Measurements from ENCODE around the gene NAGPA. TPM values are rescaled to one million over a fixed set of nuclear protein-coding genes. Genes with fewer than 3 reads are reported as not detected.

The NAGPA gene
- total RNA-seq, 1 donor from 2014 or later = 24.1 TPM

DNA sequence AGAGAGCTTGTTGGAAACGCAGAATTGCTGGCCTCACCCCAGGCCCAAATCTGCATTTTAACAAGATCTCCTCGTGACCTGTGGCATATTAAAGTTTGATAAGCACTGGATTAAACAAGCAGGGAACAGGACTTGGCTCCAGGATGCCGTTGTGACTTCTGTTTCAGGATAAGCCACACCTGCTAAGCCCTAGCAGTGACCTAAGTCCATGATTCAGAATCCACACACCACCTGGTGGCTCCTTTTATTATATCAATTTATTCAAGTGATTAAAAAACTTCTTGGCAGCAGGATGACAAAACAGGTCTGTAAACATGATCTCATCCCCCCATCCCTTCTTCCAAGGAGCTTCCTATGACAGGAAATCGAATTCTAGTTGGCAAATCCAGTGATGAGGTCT is 9.1 kb downstream of the NAGPA start:
- Histone ChIP-seq H3K4me3 (no peak overlapping the region), H3K27me3 (ENCODE audit: low read depth) (no peaks in the 10 kb centered on the region), H3K36me3 (peaks cover 29% of the 10 kb centered on the region), H3K4me1 (no peaks in the 10 kb centered on the region), H3K9me3 (no peaks in the 10 kb centered on the region), H3K27ac (no peak overlapping the region)
- TF ChIP-seq, protein P1, sequence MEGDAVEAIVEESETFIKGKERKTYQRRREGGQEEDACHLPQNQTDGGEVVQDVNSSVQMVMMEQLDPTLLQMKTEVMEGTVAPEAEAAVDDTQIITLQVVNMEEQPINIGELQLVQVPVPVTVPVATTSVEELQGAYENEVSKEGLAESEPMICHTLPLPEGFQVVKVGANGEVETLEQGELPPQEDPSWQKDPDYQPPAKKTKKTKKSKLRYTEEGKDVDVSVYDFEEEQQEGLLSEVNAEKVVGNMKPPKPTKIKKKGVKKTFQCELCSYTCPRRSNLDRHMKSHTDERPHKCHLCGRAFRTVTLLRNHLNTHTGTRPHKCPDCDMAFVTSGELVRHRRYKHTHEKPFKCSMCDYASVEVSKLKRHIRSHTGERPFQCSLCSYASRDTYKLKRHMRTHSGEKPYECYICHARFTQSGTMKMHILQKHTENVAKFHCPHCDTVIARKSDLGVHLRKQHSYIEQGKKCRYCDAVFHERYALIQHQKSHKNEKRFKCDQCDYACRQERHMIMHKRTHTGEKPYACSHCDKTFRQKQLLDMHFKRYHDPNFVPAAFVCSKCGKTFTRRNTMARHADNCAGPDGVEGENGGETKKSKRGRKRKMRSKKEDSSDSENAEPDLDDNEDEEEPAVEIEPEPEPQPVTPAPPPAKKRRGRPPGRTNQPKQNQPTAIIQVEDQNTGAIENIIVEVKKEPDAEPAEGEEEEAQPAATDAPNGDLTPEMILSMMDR (IDR thresholded peaks at IDR 0.05) = no peak
- intact Hi-C loops (cut with DNase I) = no loop called here
- ATAC-seq = no peak
- no peak for DNase-seq

DNA sequence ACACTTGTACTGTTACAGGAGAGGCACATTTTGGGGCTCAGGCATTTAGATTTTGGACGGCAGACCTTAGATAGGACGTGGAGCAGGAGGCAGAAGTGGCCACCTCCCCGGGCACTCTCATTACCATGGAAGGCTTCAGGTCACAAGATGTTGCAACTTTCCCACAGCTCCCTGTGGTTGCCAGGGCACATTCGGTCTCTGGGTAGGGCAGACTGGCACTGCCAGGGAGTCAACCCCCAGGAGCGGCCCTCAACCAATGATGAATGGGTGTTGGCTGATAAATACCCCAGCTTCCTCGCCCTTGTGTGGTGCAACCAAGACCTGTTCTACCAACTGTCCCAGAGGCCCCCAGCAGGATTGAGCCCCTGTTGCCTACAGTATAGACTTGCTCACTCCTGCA is 11.2 kb downstream of the NAGPA start:
- intact Hi-C loops (cut with DNase I) = no loop called here
- H3K4me1 ChIP-seq = no peaks in the 10 kb centered on the region
- H3K4me3 ChIP-seq = no peak overlapping the region
- no peaks in the 10 kb centered on the region for H3K27me3 ChIP-seq (ENCODE audit: low read depth)
- TF ChIP-seq, protein P1 (IDR thresholded peaks at IDR 0.05) = no peak
- H3K9me3 ChIP-seq = no peaks in the 10 kb centered on the region
- ATAC-seq (no peak), DNase-seq (no peak)
- no peak overlapping the region for H3K27ac ChIP-seq
- H3K36me3 ChIP-seq = peaks cover 15% of the 10 kb centered on the region

DNA sequence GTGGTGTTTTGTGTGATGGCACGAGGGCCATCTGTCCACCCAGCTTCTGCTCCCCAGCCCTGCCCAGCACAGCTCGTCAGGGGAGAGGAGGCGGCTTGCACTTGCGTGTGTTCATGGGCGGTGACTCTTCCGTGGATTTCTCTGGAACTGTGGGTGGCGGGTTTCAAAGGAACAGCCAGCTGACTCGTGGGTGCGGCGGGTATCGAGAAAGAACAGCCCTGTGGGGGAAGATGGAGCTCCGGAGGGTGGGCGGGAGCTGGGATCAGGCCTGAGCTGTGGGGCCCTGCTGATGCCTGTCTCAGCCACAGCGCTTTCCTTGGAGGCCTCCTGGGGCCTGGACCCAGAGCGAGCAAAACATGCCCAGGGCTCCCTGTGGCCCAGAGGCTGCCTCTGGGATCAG is 13.2 kb downstream of the NAGPA start:
- Histone ChIP-seq H3K27ac (no peak overlapping the region), H3K27me3 (ENCODE audit: low read depth) (no peaks in the 10 kb centered on the region), H3K4me3 (no peak overlapping the region), H3K4me1 (no peaks in the 10 kb centered on the region), H3K36me3 (peaks cover 7% of the 10 kb centered on the region), H3K9me3 (no peaks in the 10 kb centered on the region)
- no peak for ATAC-seq
- no peak for DNase-seq
- TF ChIP-seq, protein P1 (IDR thresholded peaks at IDR 0.05) = no peak
- intact Hi-C loops (cut with DNase I) = no loop called here

- ATAC-seq (no peak), DNase-seq (no peak)
- Histone ChIP-seq H3K9me3 (no peaks in the 10 kb centered on the region), H3K4me3 (no peak overlapping the region), H3K27me3 (ENCODE audit: low read depth) (no peaks in the 10 kb centered on the region), H3K4me1 (no peaks in the 10 kb centered on the region), H3K27ac (no peak overlapping the region), H3K36me3 (no peaks in the 10 kb centered on the region)
- intact Hi-C loops (cut with DNase I) = no loop called here
- TF ChIP-seq, protein P1 (IDR thresholded peaks at IDR 0.05) = no peak
These were observed 14.0 kb downstream of the NAGPA start for GRCh38 chr16:5019775-5020174.

DNA sequence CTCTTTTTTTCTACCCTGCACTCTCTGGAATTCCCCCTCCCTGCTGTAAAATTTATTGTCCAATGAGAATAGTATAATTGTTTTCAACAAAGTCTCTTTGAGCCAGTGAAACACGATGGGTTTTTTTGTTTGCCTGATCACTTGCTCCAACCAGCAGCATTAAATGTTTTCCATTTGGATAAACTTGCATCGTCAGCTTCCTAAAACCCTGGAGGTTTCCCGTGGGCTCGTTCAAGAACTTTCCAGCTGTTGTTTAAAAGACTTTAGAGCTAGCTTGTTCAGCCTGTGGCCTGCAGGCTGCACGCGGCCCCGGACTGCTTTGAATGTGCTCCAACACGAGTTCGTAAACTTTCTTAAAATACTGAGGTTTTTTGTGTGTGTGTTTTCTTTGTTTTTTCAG is 14.9 kb downstream of the NAGPA start:
- TF ChIP-seq, protein P1 (IDR thresholded peaks at IDR 0.05) = no peak
- no peaks in the 10 kb centered on the region for H3K4me1 ChIP-seq
- intact Hi-C loops (cut with DNase I) = no loop called here
- no peaks in the 10 kb centered on the region for H3K36me3 ChIP-seq
- no peak for DNase-seq
- no peaks in the 10 kb centered on the region for H3K27me3 ChIP-seq (ENCODE audit: low read depth)
- no peak for ATAC-seq
- no peak overlapping the region for H3K27ac ChIP-seq
- no peak overlapping the region for H3K4me3 ChIP-seq
- no peaks in the 10 kb centered on the region for H3K9me3 ChIP-seq

- ATAC-seq (no peak), DNase-seq (no peak)
- no peak overlapping the region for H3K4me3 ChIP-seq
- no peaks in the 10 kb centered on the region for H3K27me3 ChIP-seq (ENCODE audit: low read depth)
- H3K9me3 ChIP-seq = no peaks in the 10 kb centered on the region
- no peaks in the 10 kb centered on the region for H3K36me3 ChIP-seq
- intact Hi-C loops (cut with DNase I) = no loop called here
- H3K27ac ChIP-seq = no peak overlapping the region
- no peaks in the 10 kb centered on the region for H3K4me1 ChIP-seq
- TF ChIP-seq, protein P1 (IDR thresholded peaks at IDR 0.05) = no peak
These were observed 16.1 kb downstream of the NAGPA start for GRCh38 chr16:5017678-5017969.
